ENCODE data around the gene AGAP3. TPM values are rescaled to one million over a fixed set of nuclear protein-coding genes. Genes with fewer than 3 reads are reported as not detected.

AGAP3 gene
- total and polyA plus RNA-seq, 2 donors (not counting 1 experiment from before 2014, with no cell fraction given), result 21.1 to 22.3 TPM

DNA sequence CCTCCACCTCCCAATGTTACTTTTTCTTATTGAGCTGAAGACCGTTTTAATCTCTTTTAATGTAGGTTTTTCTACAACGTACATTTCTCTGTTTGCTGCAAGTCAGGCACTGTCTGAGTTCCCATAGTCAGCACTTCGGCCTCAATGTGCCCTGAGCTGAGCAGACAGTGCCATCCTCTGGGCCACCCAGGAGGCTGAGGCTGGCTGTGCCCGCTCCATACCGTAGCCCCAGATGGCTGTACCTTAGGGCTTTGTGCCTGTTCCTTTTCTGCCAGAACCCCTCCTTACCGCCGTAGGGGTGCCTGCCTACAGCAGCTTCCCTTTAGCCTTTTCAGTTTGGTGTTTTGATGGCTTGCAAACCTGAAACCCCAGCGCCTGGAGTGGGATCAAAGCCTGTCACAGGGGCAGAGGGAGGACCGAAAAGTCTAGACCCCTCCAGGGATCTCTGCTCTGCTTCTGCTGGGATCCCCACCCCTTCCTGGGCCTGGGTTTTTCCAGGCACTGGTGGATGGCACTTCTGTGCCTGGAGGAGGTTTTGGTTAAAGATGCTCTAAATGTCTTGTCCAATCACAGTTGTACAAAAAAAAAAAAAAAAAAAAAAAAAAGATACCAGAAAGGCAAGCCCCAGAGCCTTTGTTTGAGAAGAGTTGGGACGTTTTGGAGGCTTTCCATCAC lies 9.0 kb downstream of the AGAP3 start:
- POLR2A ChIA-PET, result no interaction called here
- no peak overlapping the region for H3K4me2 ChIP-seq (replicated peaks; ENCODE audit: low read depth, low read length, poor library complexity, severe bottlenecking)
- no peaks in the 10 kb centered on the region for H4K20me1 ChIP-seq (ENCODE audit: control insufficient read depth, insufficient read depth, low read length, poor library complexity, severe bottlenecking)
- DNase-seq (no peak), ATAC-seq (ENCODE audit: low read depth) (no peak)
- Mint-ChIP-seq H3K27ac (no peak overlapping the region), H3K9me3 (ENCODE audit: insufficient read depth) (no peaks in the 10 kb centered on the region), H3K4me3 (no peak overlapping the region), H3K4me1 (no peaks in the 10 kb centered on the region), H3K27me3 (peaks cover 7% of the 10 kb centered on the region)
- CTCF ChIA-PET, result interaction anchor here (1.1 kb wide), 1 partner anchor 15 kb away, joined by 3 read pairs; no protein-coding TSS in a partner anchor
- H3K79me2 ChIP-seq (ENCODE audit: control insufficient read depth, insufficient read depth, low read length), result no peaks in the 10 kb centered on the region
- H3K9ac ChIP-seq (ENCODE audit: low read length), result no peak overlapping the region
- H3K27ac ChIP-seq (ENCODE audit: low read length in 2 of 2), result no peak overlapping the region
- H3K27me3 ChIP-seq (replicated peaks in 1 of 4; ENCODE audit: control extremely low read depth in 1 of 4, control insufficient read depth in 3 of 4, insufficient read depth in 4 of 4, low read length in 3 of 4), result peaks cover 0 to 3% (median 0%) of the 10 kb centered on the region in 4 experiments
- no peak for TF ChIP-seq EZH2 (IDR thresholded peaks at IDR 0.05; ENCODE audit: borderline replicate concordance, insufficient read depth, low read depth, low read length, poor library complexity, severe bottlenecking)
- TF ChIP-seq, protein P1, sequence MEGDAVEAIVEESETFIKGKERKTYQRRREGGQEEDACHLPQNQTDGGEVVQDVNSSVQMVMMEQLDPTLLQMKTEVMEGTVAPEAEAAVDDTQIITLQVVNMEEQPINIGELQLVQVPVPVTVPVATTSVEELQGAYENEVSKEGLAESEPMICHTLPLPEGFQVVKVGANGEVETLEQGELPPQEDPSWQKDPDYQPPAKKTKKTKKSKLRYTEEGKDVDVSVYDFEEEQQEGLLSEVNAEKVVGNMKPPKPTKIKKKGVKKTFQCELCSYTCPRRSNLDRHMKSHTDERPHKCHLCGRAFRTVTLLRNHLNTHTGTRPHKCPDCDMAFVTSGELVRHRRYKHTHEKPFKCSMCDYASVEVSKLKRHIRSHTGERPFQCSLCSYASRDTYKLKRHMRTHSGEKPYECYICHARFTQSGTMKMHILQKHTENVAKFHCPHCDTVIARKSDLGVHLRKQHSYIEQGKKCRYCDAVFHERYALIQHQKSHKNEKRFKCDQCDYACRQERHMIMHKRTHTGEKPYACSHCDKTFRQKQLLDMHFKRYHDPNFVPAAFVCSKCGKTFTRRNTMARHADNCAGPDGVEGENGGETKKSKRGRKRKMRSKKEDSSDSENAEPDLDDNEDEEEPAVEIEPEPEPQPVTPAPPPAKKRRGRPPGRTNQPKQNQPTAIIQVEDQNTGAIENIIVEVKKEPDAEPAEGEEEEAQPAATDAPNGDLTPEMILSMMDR (IDR thresholded peaks at IDR 0.05), result no peak
- no peaks in the 10 kb centered on the region for H3K4me1 ChIP-seq (ENCODE audit: control insufficient read depth in 2 of 2, insufficient read depth in 2 of 2, low read length in 2 of 2)
- WGBS (ENCODE audit: insufficient coverage), result 92% methylated on average over 8 of the region's 10 CpGs
- H2AFZ ChIP-seq (ENCODE audit: insufficient read depth, low read depth, low read length, poor library complexity, severe bottlenecking), result no peak overlapping the region
- H3K36me3 ChIP-seq (replicated peaks in 1 of 2; ENCODE audit: control extremely low read depth in 1 of 2, control insufficient read depth in 1 of 2, extremely low read depth in 1 of 2, insufficient read depth in 2 of 2, low read length in 1 of 2), result no peaks in the 10 kb centered on the region
- intact Hi-C loops (cut with micrococcal nuclease), result no loop called here
- H3K4me3 ChIP-seq (ENCODE audit: control extremely low read depth in 1 of 5, extremely low read depth in 1 of 5, insufficient read depth in 1 of 5, low read depth in 2 of 5, low read length in 4 of 5), result no peak overlapping the region
- no peaks in the 10 kb centered on the region for H3K9me3 ChIP-seq (ENCODE audit: control extremely low read depth in 1 of 3, control insufficient read depth in 2 of 3, insufficient read depth in 1 of 3, low read length in 2 of 3)

DNA sequence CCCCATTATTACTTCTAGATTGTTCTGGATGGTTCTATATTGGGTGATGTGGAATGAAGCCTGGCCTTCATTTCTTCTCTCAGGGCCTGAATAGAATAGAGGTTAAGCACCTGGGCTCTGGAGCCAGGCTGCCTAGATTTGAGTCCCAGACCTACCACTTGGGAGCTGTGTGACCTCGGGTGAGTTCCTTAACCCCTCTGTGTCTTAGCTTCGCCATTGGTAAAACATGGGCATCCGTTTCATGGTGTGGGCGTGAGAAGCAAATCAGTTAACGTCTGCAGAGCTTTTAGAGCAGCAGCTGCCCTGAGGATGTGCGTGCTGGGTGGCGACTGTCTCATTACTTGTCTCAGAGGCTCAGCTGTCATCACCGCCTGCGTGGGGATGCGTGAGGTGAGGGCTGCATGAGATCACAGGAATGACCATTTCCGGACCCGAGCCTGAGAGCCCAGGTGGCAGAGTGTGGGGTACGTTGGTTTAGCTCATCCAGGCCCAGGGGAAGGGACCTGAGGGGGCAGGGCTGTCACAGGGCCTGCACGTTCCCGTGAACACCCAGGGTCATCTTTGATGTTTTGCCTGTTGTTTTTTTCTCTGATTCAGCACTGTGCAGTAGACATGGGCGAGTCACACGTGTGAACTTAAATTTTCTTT lies 9.7 kb downstream of the AGAP3 start:
- peaks cover 7% of the 10 kb centered on the region for H3K27me3 Mint-ChIP-seq
- CTCF ChIA-PET, result interaction anchor here (1.1 kb wide), 1 partner anchor 14 kb away, joined by 3 read pairs; no protein-coding TSS in a partner anchor

More for the DNA sequence above, 9.7 kb downstream of the AGAP3 start:
- Histone ChIP-seq H3K4me3 (ENCODE audit: control extremely low read depth in 1 of 5, extremely low read depth in 1 of 5, insufficient read depth in 1 of 5, low read depth in 2 of 5, low read length in 4 of 5) (no peak overlapping the region), H3K4me1 (ENCODE audit: control insufficient read depth in 2 of 2, insufficient read depth in 2 of 2, low read length in 2 of 2) (no peaks in the 10 kb centered on the region), H3K9me3 (ENCODE audit: control extremely low read depth in 1 of 3, control insufficient read depth in 2 of 3, insufficient read depth in 1 of 3, low read length in 2 of 3) (no peaks in the 10 kb centered on the region), H3K36me3 (replicated peaks in 1 of 2; ENCODE audit: control extremely low read depth in 1 of 2, control insufficient read depth in 1 of 2, extremely low read depth in 1 of 2, insufficient read depth in 2 of 2, low read length in 1 of 2) (no peaks in the 10 kb centered on the region), H3K27ac (ENCODE audit: low read length in 2 of 2) (no peak overlapping the region), H3K9ac (ENCODE audit: low read length) (no peak overlapping the region), H3K79me2 (ENCODE audit: control insufficient read depth, insufficient read depth, low read length) (no peaks in the 10 kb centered on the region), H4K20me1 (ENCODE audit: control insufficient read depth, insufficient read depth, low read length, poor library complexity, severe bottlenecking) (no peaks in the 10 kb centered on the region), H2AFZ (ENCODE audit: insufficient read depth, low read depth, low read length, poor library complexity, severe bottlenecking) (no peak overlapping the region), H3K27me3 (replicated peaks in 1 of 4; ENCODE audit: control extremely low read depth in 1 of 4, control insufficient read depth in 3 of 4, insufficient read depth in 4 of 4, low read length in 3 of 4) (peaks cover 0 to 3% (median 0%) of the 10 kb centered on the region in 4 experiments), H3K4me2 (replicated peaks; ENCODE audit: low read depth, low read length, poor library complexity, severe bottlenecking) (no peak overlapping the region)
- Mint-ChIP-seq H3K4me3 (no peak overlapping the region), H3K27ac (no peak overlapping the region), H3K9me3 (ENCODE audit: insufficient read depth) (no peaks in the 10 kb centered on the region), H3K4me1 (no peaks in the 10 kb centered on the region)
- POLR2A ChIA-PET, result no interaction called here
- TF ChIP-seq, protein P1 (IDR thresholded peaks at IDR 0.05), result no peak
- TF ChIP-seq EZH2 (IDR thresholded peaks at IDR 0.05; ENCODE audit: borderline replicate concordance, insufficient read depth, low read depth, low read length, poor library complexity, severe bottlenecking), result no peak
- ATAC-seq (ENCODE audit: low read depth), result no peak
- no peak for DNase-seq
- WGBS (ENCODE audit: insufficient coverage), result 93% methylated on average over 17 of the region's 17 CpGs
- intact Hi-C loops (cut with micrococcal nuclease), result no loop called here
